SK-N-SH (cell line): Measurements from ENCODE around the gene MAP2K4. TPM values are rescaled to one million over a fixed set of nuclear protein-coding genes. Genes with fewer than 3 reads are reported as not detected.
"Not testable (repeated sequence)": the region's sequence is repeated elsewhere in the genome, so short reads cannot be mapped to it uniquely, and the experiment has no call there.

Experiments
- CTCF ChIA-PET: fragments of 300-600, 350-600 bp; formaldehyde crosslinking; extraction: SDS; loops from one replicate; lab custom pipeline; 2021; lab: Yijun Ruan, JAX
- POLR2A ChIA-PET: fragments of 350-600 bp; sonication (Branson Sonifier 250); formaldehyde crosslinking; extraction: SDS; loops from one replicate; lab custom pipeline; 2020; ENCODE audit warnings: antibody characterized with exemption, inconsistent platforms; lab: Yijun Ruan, JAX
- DNase-seq: peaks from one replicate; pipeline ENCODE4 v3.0.0; 2012
- H2AFZ ChIP-seq: fragments of 200-600 bp; sonication (generic); 2 replicates; pipeline ENCODE4 v1.8.1; 2016; ENCODE audit warnings: antibody characterized with exemption, mild to moderate bottlenecking, low read depth
- H3F3A ChIP-seq: fragments of 200-600 bp; sonication (generic); replicated peaks from 2 replicates; pipeline ENCODE3; 2016; ENCODE audit warnings: antibody characterized with exemption, mild to moderate bottlenecking; ENCODE audit not compliant: insufficient read depth
- H3K27ac ChIP-seq, 2 experiments: fragments of 200-500 bp in 1 of 2; fragments of 200-600 bp in 1 of 2; sonication (Bioruptor generic) in 1 of 2; sonication (generic), shearing (Covaris generic) in 1 of 2; 2 replicates each; pipeline versions ENCODE4 v1.5.1 to v1.6.1; 2014 to 2016; ENCODE audit warnings: low read depth in 2 of 2, inconsistent platforms in 1 of 2, low read length in 1 of 2, mild to moderate bottlenecking in 1 of 2, mixed read lengths in 1 of 2
- H3K27me3 ChIP-seq: fragments of 200-600 bp; sonication (generic), shearing (Covaris generic); 2 replicates; pipeline ENCODE4 v1.6.1; 2016; ENCODE audit warnings: mixed run types; ENCODE audit not compliant: insufficient read depth
- H3K36me3 ChIP-seq, 2 experiments: fragments of 200-500 bp in 1 of 2; fragments of 200-600 bp in 1 of 2; sonication (Bioruptor generic) in 1 of 2; sonication (generic) in 1 of 2; replicated peaks in 1 of 2; 2 replicates each; pipeline versions ENCODE3 to v1.5.1; 2014 to 2016; ENCODE audit warnings: low read length in 1 of 2, mild to moderate bottlenecking in 1 of 2; ENCODE audit not compliant: insufficient read depth in 2 of 2, control insufficient read depth in 1 of 2
- H3K4me1 ChIP-seq, 2 experiments: fragments of 200-500 bp in 1 of 2; fragments of 200-600 bp in 1 of 2; sonication (Bioruptor generic) in 1 of 2; sonication (generic), shearing (Covaris generic) in 1 of 2; 2 replicates each; pipeline versions ENCODE4 v1.5.1 to v1.6.1; 2014 to 2016; ENCODE audit warnings: low read depth in 1 of 2, low read length in 1 of 2, mixed run types in 1 of 2; ENCODE audit not compliant: insufficient read depth in 2 of 2, control insufficient read depth in 1 of 2
- H3K4me2 ChIP-seq: fragments of 200-600 bp; sonication (generic), shearing (Covaris generic); 2 replicates; pipeline ENCODE4 v1.6.1; 2017; ENCODE audit warnings: mixed run types
- H3K4me3 ChIP-seq, 2 experiments: fragments of 200-500 bp in 1 of 2; fragments of 200-600 bp in 1 of 2; sonication (Bioruptor generic) in 1 of 2; sonication (generic), shearing (Covaris generic) in 1 of 2; 2 replicates each; pipeline versions ENCODE4 v1.5.1 to v1.8.1; 2014 to 2016; ENCODE audit warnings: low read depth in 2 of 2, inconsistent platforms in 1 of 2, low read length in 1 of 2, mild to moderate bottlenecking in 1 of 2, mixed read lengths in 1 of 2, moderate library complexity in 1 of 2
- H3K79me2 ChIP-seq: fragments of 200-600 bp; sonication (generic); 2 replicates; pipeline ENCODE4 v1.8.1; 2017; ENCODE audit warnings: mild to moderate bottlenecking; ENCODE audit not compliant: insufficient read depth
- H3K9ac ChIP-seq: fragments of 200-600 bp; sonication (generic); 2 replicates; pipeline ENCODE4 v1.6.1; 2017; ENCODE audit warnings: mixed run types
- H3K9me2 ChIP-seq: fragments of 200-600 bp; sonication (generic); 2 replicates; pipeline ENCODE4 v1.6.1; 2017; ENCODE audit warnings: mixed run types
- H3K9me3 ChIP-seq: fragments of 200-600 bp; sonication (generic); 2 replicates; pipeline ENCODE4 v1.6.1; 2017; ENCODE audit warnings: mixed run types, mild to moderate bottlenecking, moderate library complexity
- H4K20me1 ChIP-seq: fragments of 200-600 bp; sonication (generic); 2 replicates; pipeline ENCODE4 v1.6.1; 2017; ENCODE audit warnings: mild to moderate bottlenecking, mixed run types; ENCODE audit not compliant: insufficient read depth
- FOXM1 ChIP-seq: IDR thresholded peaks from 2 replicates; pipeline ENCODE4 v1.4.0; 2012; ENCODE audit warnings: low read depth, mild to moderate bottlenecking
- GABPA ChIP-seq: IDR thresholded peaks from 2 replicates; pipeline ENCODE4 v1.4.0; 2012; ENCODE audit warnings: low read depth, mild to moderate bottlenecking
- JUND ChIP-seq: IDR thresholded peaks from 2 replicates; pipeline ENCODE4 v1.4.0; 2012
- MXI1 ChIP-seq: IDR thresholded peaks from 2 replicates; pipeline ENCODE4 v1.6.1; 2012; ENCODE audit warnings: mild to moderate bottlenecking, low read depth, low read length, improper control_type of control experiment
- NRF1 ChIP-seq: IDR thresholded peaks from 2 replicates; pipeline ENCODE4 v1.6.1; 2012; ENCODE audit warnings: low read depth, mild to moderate bottlenecking, low read length
- POLR2AphosphoS5 ChIP-seq: IDR thresholded peaks from 2 replicates; pipeline ENCODE4 v1.6.1; 2012; ENCODE audit warnings: low read depth, low read length
- RAD21 ChIP-seq: IDR thresholded peaks from 2 replicates; pipeline ENCODE4 v1.6.1; 2012; ENCODE audit warnings: mild to moderate bottlenecking, low read length
- RCOR1 ChIP-seq: fragments of 150-350 bp; IDR thresholded peaks from 2 replicates; pipeline ENCODE4 v1.6.1; 2017; ENCODE audit warnings: antibody characterized with exemption, low read length
- SMC3 ChIP-seq: IDR thresholded peaks from 2 replicates; pipeline ENCODE4 v1.6.1; 2012; ENCODE audit warnings: low read depth, low read length, improper control_type of control experiment
- USF1 ChIP-seq: IDR thresholded peaks from 2 replicates; pipeline ENCODE4 v1.4.0; 2012; ENCODE audit warnings: low read depth, borderline replicate concordance
- YY1 ChIP-seq: IDR thresholded peaks from 2 replicates; pipeline ENCODE4 v1.4.0; 2012; ENCODE audit warnings: low read depth, mild to moderate bottlenecking
- WGBS: methylation state at CpG from one replicate; pipeline ENCODE4 v1.1.6; 2017; ENCODE audit warnings: low lambda C conversion rate; 5-methylcytosine and 5-hydroxymethylcytosine counted together
- polyA plus RNA-seq, 3 experiments: library from polyadenylated mRNA; depleted of rRNA; stranded (reverse); fragments of >200 nt; gene quantifications; 2 replicates each; pipeline ENCODE4 v1.2.3, GENCODE V29; 2012
- TF ChIP-seq, protein P1 (sequence below): fragments of 150-350 bp; IDR thresholded peaks from 2 replicates; pipeline ENCODE4 v1.6.1; 2016; ENCODE audit warnings: mild to moderate bottlenecking, low read depth, low read length

MAP2K4 gene
- polyA plus RNA-seq, 1 of the 3 experiments (the other 2 are of a cell fraction) = 10.6 TPM

GRCh38 chr17:12162187-12162586 is 141.5 kb downstream of the MAP2K4 start:
- DNase-seq, H3K4me3 ChIP-seq, POLR2A ChIA-PET, CTCF ChIA-PET, H3K4me2 ChIP-seq, H3K9me2 ChIP-seq, H4K20me1 ChIP-seq, H3K9ac ChIP-seq, H3K36me3 ChIP-seq, H3K4me1 ChIP-seq, H3K79me2 ChIP-seq, H3K9me3 ChIP-seq, H3F3A ChIP-seq, H3K27ac ChIP-seq, H3K27me3 ChIP-seq, H2AFZ ChIP-seq: not testable (repeated sequence)
- 10% methylated on average over 8 of the region's 8 CpGs for WGBS

DNA sequence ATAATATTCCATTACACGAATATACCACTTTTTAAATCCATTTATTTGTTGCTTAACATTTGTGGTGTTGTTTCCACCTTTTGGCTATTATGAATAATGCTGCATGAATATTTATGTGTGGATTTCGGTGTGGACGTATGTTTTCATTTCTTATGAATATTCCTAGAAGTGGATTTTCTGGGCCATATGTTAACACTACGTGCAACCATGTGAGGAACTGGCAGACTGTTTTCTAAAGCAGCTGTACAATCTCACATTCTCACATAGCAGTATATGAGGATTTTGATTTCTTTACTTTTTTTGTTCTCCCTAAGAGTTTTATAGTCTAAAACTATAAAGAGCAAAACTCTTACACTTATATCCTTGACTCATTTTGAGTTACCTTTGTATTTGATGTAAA is 143.4 kb downstream of the MAP2K4 start:
- CTCF ChIA-PET = interaction anchor here (1.0 kb wide), 1 partner anchor 17 kb away, joined by 3 read pairs; no protein-coding TSS in a partner anchor
- Histone ChIP-seq H3K4me3 (no peak overlapping the region), H3K27ac (no peak overlapping the region), H3K79me2 (no peaks in the 10 kb centered on the region), H3K4me2 (no peak overlapping the region), H3F3A (no peaks in the 10 kb centered on the region), H3K9me3 (no peaks in the 10 kb centered on the region), H3K27me3 (no peaks in the 10 kb centered on the region), H4K20me1 (no peaks in the 10 kb centered on the region), H2AFZ (no peak overlapping the region), H3K4me1 (no peaks in the 10 kb centered on the region), H3K9ac (no peak overlapping the region), H3K36me3 (no peaks in the 10 kb centered on the region), H3K9me2 (no peaks in the 10 kb centered on the region)
- 44% methylated on average over 4 of the region's 4 CpGs for WGBS
- TF ChIP-seq YY1 (no peak), RAD21 (no peak), SMC3 (no peak), NRF1 (no peak), JUND (no peak)
- TF ChIP-seq, protein P1, sequence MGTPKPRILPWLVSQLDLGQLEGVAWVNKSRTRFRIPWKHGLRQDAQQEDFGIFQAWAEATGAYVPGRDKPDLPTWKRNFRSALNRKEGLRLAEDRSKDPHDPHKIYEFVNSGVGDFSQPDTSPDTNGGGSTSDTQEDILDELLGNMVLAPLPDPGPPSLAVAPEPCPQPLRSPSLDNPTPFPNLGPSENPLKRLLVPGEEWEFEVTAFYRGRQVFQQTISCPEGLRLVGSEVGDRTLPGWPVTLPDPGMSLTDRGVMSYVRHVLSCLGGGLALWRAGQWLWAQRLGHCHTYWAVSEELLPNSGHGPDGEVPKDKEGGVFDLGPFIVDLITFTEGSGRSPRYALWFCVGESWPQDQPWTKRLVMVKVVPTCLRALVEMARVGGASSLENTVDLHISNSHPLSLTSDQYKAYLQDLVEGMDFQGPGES = no peak
- no peak for DNase-seq
- POLR2A ChIA-PET = no interaction called here

DNA sequence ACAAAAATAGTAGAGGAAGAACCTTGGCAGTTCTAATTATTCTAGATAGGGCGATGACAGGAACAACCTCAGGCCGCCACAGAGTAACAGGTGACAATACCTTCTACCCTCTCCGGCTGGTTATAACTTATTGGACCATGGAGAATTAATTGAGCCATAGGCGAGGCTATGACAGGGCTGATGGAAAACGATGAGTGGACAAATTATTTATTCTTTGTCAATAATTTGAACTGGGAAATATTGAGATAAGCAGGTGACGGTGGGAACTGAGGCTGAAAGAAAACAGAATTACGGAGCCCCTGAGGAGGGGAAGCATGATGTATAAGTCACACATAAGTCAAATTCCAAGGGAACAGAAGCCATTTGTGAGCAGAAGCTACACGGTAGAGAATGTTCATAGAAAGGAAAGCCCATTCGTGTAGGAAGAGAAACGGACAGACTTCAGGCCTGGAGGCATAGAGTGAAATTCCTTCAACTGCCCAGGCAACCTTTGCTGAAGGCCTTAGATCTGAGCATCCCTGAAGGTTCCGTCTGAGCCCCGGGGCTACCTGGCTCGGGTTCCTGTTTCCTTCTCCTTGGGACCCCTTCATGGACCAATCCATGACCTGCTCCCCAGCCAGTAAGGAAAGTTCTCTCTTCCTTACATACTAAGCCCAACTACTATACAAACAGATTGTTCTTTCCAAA is 158.1 kb downstream of the MAP2K4 start:
- Histone ChIP-seq H3K4me2 (no peak overlapping the region), H3K79me2 (no peaks in the 10 kb centered on the region), H3K4me1 (no peaks in the 10 kb centered on the region), H4K20me1 (no peaks in the 10 kb centered on the region), H3K9me2 (no peaks in the 10 kb centered on the region), H3K4me3 (no peak overlapping the region), H3F3A (no peaks in the 10 kb centered on the region), H3K36me3 (no peaks in the 10 kb centered on the region), H3K9ac (no peak overlapping the region), H2AFZ (no peak overlapping the region), H3K27me3 (no peaks in the 10 kb centered on the region; the same call in 1 of the 2 replicates), H3K27ac (no peak overlapping the region), H3K9me3 (no peaks in the 10 kb centered on the region)
- no peak for TF ChIP-seq POLR2AphosphoS5
- no peak for TF ChIP-seq GABPA
- TF ChIP-seq FOXM1 = no peak
- no peak for TF ChIP-seq USF1
- TF ChIP-seq RCOR1 = no peak
- no peak for TF ChIP-seq JUND
- no peak for TF ChIP-seq MXI1
- 36% methylated on average over 13 of the region's 13 CpGs for WGBS
- CTCF ChIA-PET = no interaction called here
- no peak for DNase-seq
- POLR2A ChIA-PET = no interaction called here
